HG03064 (cell line): ENCODE data around the gene ADAM23.

Experiments
- ATAC-seq: cut with Tn5 transposase; IDR thresholded peaks from one replicate; pipeline ENCODE4 v1.9.1; 2021; ENCODE audit warnings: low read depth; ENCODE audit not compliant: unreplicated experiment

Gene ADAM23

GRCh38 chr2:206438196-206438724, 5.1 kb upstream of the ADAM23 start:
- no peak for ATAC-seq

DNA sequence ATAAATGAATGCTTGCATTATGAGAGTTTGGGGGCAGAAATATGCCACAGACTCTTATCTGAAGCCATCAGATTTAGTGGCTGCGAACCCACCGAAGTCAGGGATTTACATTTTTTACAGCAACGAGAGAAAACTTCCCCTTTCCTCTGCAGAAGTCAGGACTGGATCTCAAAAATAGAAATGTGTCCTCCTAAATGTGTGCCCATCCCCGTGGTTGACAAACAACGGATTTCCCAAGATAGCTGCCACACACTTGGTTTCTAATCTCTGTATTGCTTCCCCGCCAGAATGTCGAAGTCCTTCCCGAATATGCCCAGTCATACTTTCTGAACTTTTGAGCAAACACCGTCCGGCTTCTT, 879 bp upstream of the ADAM23 start:
- ATAC-seq: no peak

- ATAC-seq: no peak
Measured at GRCh38 chr2:206443735-206444527, 599 bp downstream of the ADAM23 start.

DNA sequence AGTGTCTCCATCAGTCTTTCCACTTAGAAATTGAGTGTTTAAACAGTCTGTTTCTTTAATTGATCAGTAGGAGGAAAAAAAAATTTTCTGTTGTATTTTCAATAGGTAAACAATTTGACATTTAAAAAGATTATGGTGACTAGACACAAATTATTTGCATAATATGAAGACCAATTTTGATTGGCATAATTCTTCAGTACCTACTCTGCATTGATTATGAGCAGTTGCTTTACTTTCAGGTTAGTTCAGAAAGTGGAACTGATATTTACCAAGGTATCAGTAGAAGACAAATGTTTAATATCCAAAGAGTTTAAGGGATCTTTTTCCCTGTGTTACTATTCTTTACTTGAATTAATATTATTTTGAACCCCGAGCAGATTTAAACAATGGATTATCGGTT, 2.6 kb downstream of the ADAM23 start:
- no peak for ATAC-seq

- no peak for ATAC-seq
Measured at GRCh38 chr2:206452242-206452641, 8.9 kb downstream of the ADAM23 start.

DNA sequence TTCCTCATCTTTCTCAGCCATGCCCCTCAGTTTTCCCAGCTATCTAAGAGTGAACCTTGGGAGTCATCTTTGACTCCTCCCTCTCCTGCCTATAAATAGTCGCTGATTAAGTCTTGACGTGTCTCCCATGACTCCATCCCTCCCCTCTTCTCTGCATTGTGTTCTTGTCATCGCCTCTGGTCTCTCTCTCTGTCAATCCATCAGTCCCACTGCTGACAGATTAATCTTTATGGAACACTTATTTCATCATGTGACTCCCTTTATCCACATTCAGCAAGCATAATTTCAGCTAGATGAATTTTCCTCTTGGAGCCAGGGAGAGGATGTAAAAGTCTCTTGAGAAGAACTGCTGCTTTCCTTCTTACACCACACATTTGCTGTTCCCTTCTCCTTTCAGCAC, 9.4 kb downstream of the ADAM23 start:
- no peak for ATAC-seq

- ATAC-seq: no peak
Measured at GRCh38 chr2:206456078-206456754, 12.9 kb downstream of the ADAM23 start.

DNA sequence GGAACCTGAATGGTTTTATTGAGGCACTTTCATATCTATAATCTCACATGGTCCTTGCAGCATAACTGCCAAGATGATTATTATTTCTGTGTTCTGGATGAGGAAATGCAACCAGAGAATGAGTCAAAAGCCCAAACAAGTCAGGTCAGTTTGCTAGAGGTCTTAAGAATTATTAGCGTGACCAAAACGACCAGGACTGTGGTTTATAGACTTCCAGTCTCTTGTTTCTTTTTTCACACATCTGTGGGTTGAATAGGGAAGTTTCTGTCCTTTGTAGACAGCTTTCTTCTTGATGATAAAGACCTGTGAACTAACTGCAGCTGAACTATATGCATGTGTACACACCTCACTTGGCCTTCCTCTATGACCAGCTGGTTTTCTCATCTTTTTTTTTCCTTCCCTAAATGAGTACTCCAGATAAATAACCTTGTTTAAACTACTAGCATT, 13.9 kb downstream of the ADAM23 start:
- ATAC-seq: peak; percentile 98

DNA sequence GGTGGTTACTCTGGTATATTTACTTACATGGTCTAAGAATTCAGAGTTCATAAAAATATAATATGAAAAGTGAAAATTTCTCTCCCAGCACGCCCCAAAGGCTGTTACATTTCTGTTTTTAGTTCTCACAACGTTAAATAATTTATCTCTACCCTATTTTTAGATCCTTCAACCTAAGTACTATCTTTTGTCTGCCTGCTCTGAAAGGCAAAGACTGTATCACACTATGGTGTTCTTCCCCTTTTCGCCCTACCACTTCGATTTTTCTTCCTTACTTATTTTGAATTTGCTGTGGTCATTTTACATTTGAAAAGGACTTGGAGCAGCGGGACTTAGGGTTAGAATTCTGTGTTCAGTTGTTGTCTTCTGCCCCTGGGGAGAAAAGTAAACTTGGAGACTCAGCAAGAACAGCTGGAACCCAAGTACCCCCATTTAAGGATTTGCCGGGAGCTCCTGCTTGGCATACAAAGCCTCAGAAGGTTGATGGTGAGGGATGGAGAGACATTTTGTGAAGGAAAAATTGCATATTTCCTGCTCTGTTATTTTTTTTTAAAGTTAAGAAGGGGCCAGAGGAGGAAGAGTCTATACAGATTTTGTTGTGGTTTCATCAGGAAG, 19.0 kb downstream of the ADAM23 start:
- ATAC-seq: no peak

DNA sequence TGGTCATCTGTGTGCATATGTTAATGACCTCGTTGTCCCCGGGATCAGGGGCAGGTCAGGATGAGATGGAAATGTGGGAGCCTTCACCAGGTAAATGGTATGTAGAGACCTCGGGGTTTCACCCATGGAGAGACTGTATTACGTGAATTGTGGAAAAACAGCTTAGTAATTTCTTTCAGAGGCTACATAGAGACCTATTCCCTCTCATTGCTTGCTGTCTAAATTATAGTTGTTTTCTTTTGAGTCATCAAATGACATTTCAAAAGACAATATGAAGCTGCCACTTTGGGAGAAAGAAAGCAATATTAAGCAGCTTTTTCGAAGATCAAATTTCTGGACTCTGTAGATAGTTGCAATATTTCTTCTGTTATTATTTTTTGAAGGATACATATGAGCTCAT, 20.4 kb downstream of the ADAM23 start:
- no peak for ATAC-seq

GRCh38 chr2:206464597-206464996, 21.3 kb downstream of the ADAM23 start:
- ATAC-seq: no peak

DNA sequence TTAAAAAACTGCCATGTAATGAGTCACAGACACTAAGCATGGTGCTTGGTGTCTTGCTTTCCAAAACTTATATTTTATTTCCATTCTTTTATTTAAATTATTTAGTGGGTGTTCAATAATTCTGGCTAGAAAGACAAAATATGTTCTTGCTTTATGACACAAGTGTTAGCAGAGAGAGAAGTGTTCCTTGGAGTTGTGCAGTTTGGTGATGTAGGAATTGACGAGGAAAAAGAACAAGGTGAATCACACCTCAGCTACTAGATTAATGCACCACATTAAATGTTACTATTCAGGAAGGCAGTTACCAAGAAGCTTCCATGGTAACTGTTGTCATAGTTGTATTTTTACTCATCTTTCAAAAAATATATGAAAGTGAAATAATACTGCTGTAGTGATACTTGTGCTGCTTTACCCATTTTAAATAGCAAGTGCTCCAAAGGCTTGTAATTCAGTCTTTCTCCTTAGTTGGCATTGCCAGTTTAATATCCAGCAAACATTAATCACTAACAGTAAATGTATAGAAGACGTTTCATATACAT, 28.3 kb downstream of the ADAM23 start:
- ATAC-seq: no peak

DNA sequence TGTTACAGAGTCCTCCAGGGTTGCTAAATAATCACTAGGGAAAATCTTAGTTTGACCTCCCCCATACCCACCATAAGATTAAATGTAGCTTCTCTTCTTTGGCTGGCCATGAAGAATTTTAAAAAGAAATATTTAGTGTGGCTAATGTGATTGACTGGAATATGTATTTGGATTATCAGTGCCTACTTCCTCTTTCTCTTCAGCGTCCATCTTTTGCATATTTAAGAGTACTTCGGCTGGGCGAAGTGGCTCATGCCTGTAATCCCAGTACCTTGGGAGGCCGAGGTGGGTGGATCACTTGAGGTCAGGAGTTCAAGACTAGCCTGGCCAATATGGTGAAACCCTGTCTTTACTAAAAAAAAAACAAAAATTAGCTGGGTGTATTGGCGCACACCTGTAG, 28.8 kb downstream of the ADAM23 start:
- no peak for ATAC-seq

- no peak for ATAC-seq
Measured at GRCh38 chr2:206474099-206474498, 30.8 kb downstream of the ADAM23 start.

DNA sequence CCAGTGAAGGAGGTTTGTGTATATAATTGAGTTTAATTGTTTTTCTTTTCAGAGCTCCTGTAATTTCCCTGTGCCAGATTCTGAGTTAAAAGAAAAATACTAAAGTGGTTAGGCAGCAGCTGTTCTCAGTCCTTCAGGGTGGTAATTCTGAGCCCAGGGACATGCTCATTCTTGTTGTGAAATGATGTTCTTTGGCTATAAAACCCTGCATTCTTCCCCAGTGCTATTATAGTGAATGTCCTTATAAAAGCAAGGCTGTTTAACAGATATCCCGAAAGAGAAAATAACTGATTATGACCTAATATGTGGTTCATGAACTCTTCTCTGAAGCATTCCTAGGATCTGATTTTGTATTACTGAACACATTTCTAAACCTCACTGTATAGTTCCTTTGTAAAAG, 34.0 kb downstream of the ADAM23 start:
- ATAC-seq: no peak

GRCh38 chr2:206478340-206478739, 35.0 kb downstream of the ADAM23 start:
- ATAC-seq: no peak

DNA sequence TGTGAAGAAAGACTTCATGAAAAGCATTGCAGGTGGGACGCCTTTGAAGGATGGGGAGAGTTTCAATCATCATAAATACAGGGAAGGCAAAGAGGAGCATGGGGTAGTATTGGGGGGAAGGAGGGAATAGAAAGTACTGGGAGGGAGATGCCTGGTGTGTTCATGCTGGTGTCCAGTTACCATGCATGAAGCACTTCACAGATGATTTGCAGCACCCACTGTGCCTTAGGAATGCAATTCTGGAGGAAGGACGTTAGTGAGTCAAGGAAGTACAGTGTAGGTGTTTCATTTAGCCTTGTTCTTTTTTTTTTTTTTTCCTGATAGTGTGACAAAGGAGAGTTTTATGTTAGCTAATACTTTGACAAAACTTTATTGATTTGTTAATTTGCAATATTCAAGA, 36.8 kb downstream of the ADAM23 start:
- ATAC-seq: no peak

DNA sequence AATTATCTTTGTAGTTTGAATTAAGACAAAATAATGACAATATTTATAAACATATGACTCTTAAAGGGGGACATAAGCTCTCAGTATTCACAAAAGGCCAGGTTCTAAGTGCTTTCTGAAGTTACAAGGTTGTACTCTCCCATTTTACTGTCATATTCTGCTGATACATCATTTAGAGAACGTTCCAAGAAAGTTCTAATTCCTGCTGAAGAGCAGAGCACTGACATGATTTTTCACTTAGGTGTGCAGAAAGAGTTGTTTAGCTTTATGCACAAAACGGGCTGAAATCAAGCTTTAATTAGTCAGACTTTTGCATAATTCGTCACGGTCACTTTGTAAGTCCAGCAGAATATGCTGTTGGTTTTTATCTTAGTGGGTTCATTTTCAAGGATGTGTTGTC, 37.3 kb downstream of the ADAM23 start:
- ATAC-seq: no peak

- ATAC-seq: no peak
Measured at GRCh38 chr2:206481056-206481455, 37.7 kb downstream of the ADAM23 start.

GRCh38 chr2:206482123-206482522, 38.8 kb downstream of the ADAM23 start:
- ATAC-seq: no peak

- no peak for ATAC-seq
Measured at GRCh38 chr2:206482633-206483032, 39.3 kb downstream of the ADAM23 start.
